Testis (tissue), 2 donors: ENCODE data around the gene SEMA3C.

Experiments used
- POLR2A ChIP-seq: fragments of 450-650 bp; IDR thresholded peaks from one replicate; pipeline ENCODE4 v1.6.1; 2017; ENCODE audit warnings: antibody characterized with exemption, mild to moderate bottlenecking, moderate library complexity
- TF ChIP-seq, protein P1 (sequence below), 3 experiments: fragments of 450-650 bp in 2 of 3; fragments of 200-600 bp in 1 of 3; sonication (generic) in 1 of 3; IDR thresholded peaks; one replicate each; pipeline ENCODE4 v1.5.1; 2016 to 2019; ENCODE audit warnings: antibody characterized with exemption in 3 of 3, mild to moderate bottlenecking in 2 of 3, moderate library complexity in 1 of 3

DNA sequence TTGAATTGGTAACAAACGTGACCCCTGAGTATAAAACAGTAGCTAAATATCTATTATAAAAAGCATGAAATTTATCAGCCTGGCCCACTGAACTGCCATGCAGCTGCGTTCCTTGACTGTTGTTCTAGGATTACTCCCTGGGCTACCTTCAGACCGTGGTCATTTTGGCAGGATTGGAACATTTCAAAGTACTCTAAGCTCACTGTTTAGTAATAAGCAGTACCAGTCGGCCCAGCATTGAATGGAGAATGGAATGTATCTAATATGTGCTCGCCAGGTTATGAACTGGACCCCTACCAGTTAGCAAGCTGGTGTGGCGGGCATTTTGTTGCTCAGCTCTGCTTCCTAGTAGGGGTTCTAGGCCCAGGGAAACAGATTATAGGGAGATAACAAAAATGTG is 112.2 kb downstream of the SEMA3C start:
- TF ChIP-seq, protein P1, sequence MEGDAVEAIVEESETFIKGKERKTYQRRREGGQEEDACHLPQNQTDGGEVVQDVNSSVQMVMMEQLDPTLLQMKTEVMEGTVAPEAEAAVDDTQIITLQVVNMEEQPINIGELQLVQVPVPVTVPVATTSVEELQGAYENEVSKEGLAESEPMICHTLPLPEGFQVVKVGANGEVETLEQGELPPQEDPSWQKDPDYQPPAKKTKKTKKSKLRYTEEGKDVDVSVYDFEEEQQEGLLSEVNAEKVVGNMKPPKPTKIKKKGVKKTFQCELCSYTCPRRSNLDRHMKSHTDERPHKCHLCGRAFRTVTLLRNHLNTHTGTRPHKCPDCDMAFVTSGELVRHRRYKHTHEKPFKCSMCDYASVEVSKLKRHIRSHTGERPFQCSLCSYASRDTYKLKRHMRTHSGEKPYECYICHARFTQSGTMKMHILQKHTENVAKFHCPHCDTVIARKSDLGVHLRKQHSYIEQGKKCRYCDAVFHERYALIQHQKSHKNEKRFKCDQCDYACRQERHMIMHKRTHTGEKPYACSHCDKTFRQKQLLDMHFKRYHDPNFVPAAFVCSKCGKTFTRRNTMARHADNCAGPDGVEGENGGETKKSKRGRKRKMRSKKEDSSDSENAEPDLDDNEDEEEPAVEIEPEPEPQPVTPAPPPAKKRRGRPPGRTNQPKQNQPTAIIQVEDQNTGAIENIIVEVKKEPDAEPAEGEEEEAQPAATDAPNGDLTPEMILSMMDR (IDR thresholded peaks at IDR 0.05) = no peak
- TF ChIP-seq POLR2A = no peak
